ENCODE measurements around the gene SCGB1C1. TPM values are rescaled to one million over a fixed set of nuclear protein-coding genes. Genes with fewer than 3 reads are reported as not detected.

The SCGB1C1 gene
- total and polyA plus RNA-seq, 9 of the 15 experiments (the other 6 are each of a cell fraction or from before 2014, with no cell fraction given) = not detected

- TF ChIP-seq REST (IDR thresholded peaks at IDR 0.05; ENCODE audit: borderline replicate concordance) (no peak), REST (CRISPR knock-in tag; IDR thresholded peaks at IDR 0.05; ENCODE audit: low read depth) (no peak), ZNF311 (CRISPR knock-in tag; IDR thresholded peaks at IDR 0.05) (no peak), ASH1L (IDR thresholded peaks at IDR 0.05; ENCODE audit: borderline replicate concordance, low read depth, partially characterized antibody) (no peak), CTCF (IDR thresholded peaks at IDR 0.05 in 2 of 3, conservative IDR thresholded peaks at IDR 0.05 in 1 of 3; ENCODE audit: insufficient read depth in 2 of 3, low read depth in 1 of 3, low read length in 3 of 3) (no peak), ETV5 (CRISPR knock-in tag; IDR thresholded peaks at IDR 0.05; ENCODE audit: low read depth) (no peak), TAF15 (IDR thresholded peaks at IDR 0.05; ENCODE audit: low read depth, low read length) (no peak), ZNF23 (CRISPR knock-in tag; IDR thresholded peaks at IDR 0.05) (no peak)
These were observed 31.0 kb downstream of the SCGB1C1 start (continued) for GRCh38 chr11:223884-224283.

Measured in K562 (cell line).